Trophoblast cell (in vitro differentiated cells and primary cell): Measurements from ENCODE around the gene DLD.

Source experiments
- DNase-seq, 2 donors: peaks; one replicate each; pipeline ENCODE4 v3.0.0-alpha.2; 2016
- H2AFZ ChIP-seq: 2 replicates; pipeline ENCODE4 v1.6.1; 2013; ENCODE audit warnings: low read length, moderate library complexity, mild to moderate bottlenecking; ENCODE audit not compliant: insufficient read depth, poor library complexity
- H2AK5ac ChIP-seq: 2 replicates; pipeline ENCODE4 v1.6.1; 2013; ENCODE audit warnings: mild to moderate bottlenecking, low read length
- H2BK120ac ChIP-seq: 2 replicates; pipeline ENCODE4 v1.6.1; 2013; ENCODE audit warnings: low read length, mild to moderate bottlenecking, moderate library complexity; ENCODE audit not compliant: insufficient read depth, poor library complexity
- H2BK12ac ChIP-seq: 2 replicates; pipeline ENCODE4 v1.6.1; 2013; ENCODE audit warnings: mild to moderate bottlenecking, low read length, moderate library complexity
- H2BK5ac ChIP-seq: 2 replicates; pipeline ENCODE4 v1.6.1; 2013; ENCODE audit warnings: low read length, low read depth, moderate library complexity, mild to moderate bottlenecking; ENCODE audit not compliant: poor library complexity
- H3K14ac ChIP-seq: 2 replicates; pipeline ENCODE4 v1.6.1; 2013; ENCODE audit warnings: mild to moderate bottlenecking, low read length
- H3K18ac ChIP-seq: 2 replicates; pipeline ENCODE4 v1.6.1; 2013; ENCODE audit warnings: mild to moderate bottlenecking, low read length
- H3K23ac ChIP-seq: 2 replicates; pipeline ENCODE4 v1.6.1; 2013; ENCODE audit warnings: low read length
- H3K27ac ChIP-seq: 2 replicates; pipeline ENCODE4 v1.5.1; 2013; ENCODE audit warnings: low read depth, mild to moderate bottlenecking, inconsistent platforms, low read length, moderate library complexity
- H3K27me3 ChIP-seq: 2 replicates; pipeline ENCODE4 v1.6.1; 2013; ENCODE audit warnings: inconsistent platforms, mild to moderate bottlenecking, low read length, moderate library complexity; ENCODE audit not compliant: insufficient read depth
- H3K36me3 ChIP-seq, 2 experiments: 1 replicate in 1 of 2; 2 replicates in 1 of 2; pipeline ENCODE4 v1.6.1; 2013; ENCODE audit warnings: low read length in 2 of 2, mild to moderate bottlenecking in 2 of 2, moderate library complexity in 1 of 2; ENCODE audit not compliant: insufficient read depth in 2 of 2, control insufficient read depth in 1 of 2
- H3K4ac ChIP-seq: 2 replicates; pipeline ENCODE4 v1.6.1; 2013; ENCODE audit warnings: low read depth, mild to moderate bottlenecking, low read length, moderate library complexity
- H3K4me1 ChIP-seq, 2 experiments: 1 replicate in 1 of 2; 2 replicates in 1 of 2; pipeline ENCODE4 v1.6.1; 2013; ENCODE audit warnings: low read length in 2 of 2, mild to moderate bottlenecking in 2 of 2, moderate library complexity in 1 of 2; ENCODE audit not compliant: insufficient read depth in 2 of 2, control insufficient read depth in 1 of 2
- H3K4me2 ChIP-seq: 2 replicates; pipeline ENCODE4 v1.6.1; 2013; ENCODE audit warnings: inconsistent platforms, mild to moderate bottlenecking, low read length, moderate library complexity
- H3K4me3 ChIP-seq: 2 replicates; pipeline ENCODE4 v1.5.1; 2013; ENCODE audit warnings: mild to moderate bottlenecking, low read depth, low read length, inconsistent platforms
- H3K79me1 ChIP-seq: one replicate; pipeline ENCODE4 v1.6.1; 2013; ENCODE audit warnings: low read length
- H3K79me2 ChIP-seq: 2 replicates; pipeline ENCODE4 v1.6.1; 2013; ENCODE audit warnings: low read length, mild to moderate bottlenecking; ENCODE audit not compliant: control insufficient read depth, insufficient read depth, poor library complexity
- H3K9ac ChIP-seq: 2 replicates; pipeline ENCODE4 v1.6.1; 2013; ENCODE audit warnings: mild to moderate bottlenecking, low read length
- H3K9me3 ChIP-seq: 2 replicates; pipeline ENCODE4 v1.6.1; 2013; ENCODE audit warnings: low read depth, mild to moderate bottlenecking, control low read depth, inconsistent platforms, low read length; ENCODE audit not compliant: insufficient read depth
- H4K12ac ChIP-seq: 2 replicates; pipeline ENCODE4 v1.6.1; 2013; ENCODE audit warnings: low read depth, mild to moderate bottlenecking, low read length, moderate library complexity
- H4K8ac ChIP-seq: 2 replicates; pipeline ENCODE4 v1.6.1; 2013; ENCODE audit warnings: low read depth, mild to moderate bottlenecking, low read length, moderate library complexity
- H4K91ac ChIP-seq: one replicate; pipeline ENCODE4 v1.6.1; 2013; ENCODE audit warnings: low read depth, mild to moderate bottlenecking, low read length, moderate library complexity
- WGBS: extraction: QIAGEN DNeasy Blood & Tissue Kit; methylation state at CpG from one replicate; pipeline ENCODE4 v1.1.7; 2013; ENCODE audit warnings: missing lambda C conversion rate; ENCODE audit not compliant: insufficient read length, insufficient coverage; ENCODE audit errors: extremely low coverage; 5-methylcytosine and 5-hydroxymethylcytosine counted together

The DLD gene

DNA sequence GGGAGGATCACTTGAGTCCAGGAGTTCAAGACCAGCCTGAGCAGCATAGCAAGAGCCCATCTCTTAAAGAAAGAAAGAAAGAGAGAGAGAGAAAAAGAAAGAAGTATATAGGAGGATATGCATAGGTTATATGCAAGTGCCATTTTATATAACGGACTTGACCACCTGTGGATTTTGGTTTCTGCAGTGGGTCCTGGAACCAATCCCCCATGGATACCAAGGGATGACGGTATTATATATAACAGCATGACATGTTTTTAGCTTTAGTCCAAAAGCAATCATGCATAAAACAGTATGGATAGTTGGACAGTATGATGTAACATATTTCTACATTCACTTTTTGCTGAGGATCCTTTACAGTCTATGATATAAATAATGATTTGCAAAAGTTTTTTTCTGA, 45.3 kb downstream of the DLD start:
- Histone ChIP-seq H3K4me3 (no peak overlapping the region), H3K9ac (no peak overlapping the region), H2BK120ac (no peak overlapping the region), H4K12ac (no peak overlapping the region), H3K79me1 (peaks cover 9% of the 10 kb centered on the region), H4K91ac (no peak overlapping the region), H3K36me3 (peaks cover 24 to 53% of the 10 kb centered on the region in 2 experiments), H3K18ac (no peak overlapping the region), H3K4me2 (no peak overlapping the region), H3K27me3 (no peaks in the 10 kb centered on the region), H3K14ac (no peak overlapping the region), H3K4me1 (peaks cover 7 to 15% of the 10 kb centered on the region in 2 experiments), H3K9me3 (no peaks in the 10 kb centered on the region), H2AFZ (no peak overlapping the region), H2AK5ac (no peak overlapping the region), H3K27ac (no peak overlapping the region), H3K79me2 (peaks cover 2% of the 10 kb centered on the region), H2BK5ac (no peak overlapping the region), H2BK12ac (no peak overlapping the region), H3K4ac (no peak overlapping the region), H4K8ac (no peak overlapping the region), H3K23ac (no peak overlapping the region)
- no CpG with 5 or more reads among the region's 2 CpGs for WGBS
- DNase-seq, result no peak

DNA sequence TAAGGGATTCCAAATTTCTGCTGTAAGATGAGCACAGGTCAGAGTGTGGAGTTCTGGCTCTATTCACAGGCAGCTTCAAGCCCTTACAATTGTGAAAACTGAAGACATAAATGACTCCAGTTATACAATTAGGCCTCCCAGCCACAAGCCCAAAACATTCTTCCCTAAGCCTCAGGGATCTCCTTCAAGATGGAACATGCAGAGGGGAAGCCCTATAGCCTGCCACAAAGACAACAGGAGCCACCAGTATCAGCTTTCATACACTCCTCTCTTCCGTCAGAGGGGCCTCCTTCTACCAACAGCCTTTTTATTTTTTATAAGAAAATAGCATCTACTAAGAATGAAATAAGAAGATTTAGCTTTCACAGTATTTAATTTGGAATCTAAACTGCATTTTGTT, 46.5 kb downstream of the DLD start:
- H3K4me3 ChIP-seq, result no peak overlapping the region
- H2BK120ac ChIP-seq, result no peak overlapping the region
- no peak overlapping the region for H3K18ac ChIP-seq
- H3K4ac ChIP-seq, result no peak overlapping the region
- H4K8ac ChIP-seq, result no peak overlapping the region
- H4K91ac ChIP-seq, result no peak overlapping the region
- no peak overlapping the region for H3K4me2 ChIP-seq
- peaks cover 7% of the 10 kb centered on the region for H3K79me1 ChIP-seq
- no peaks in the 10 kb centered on the region for H3K27me3 ChIP-seq
- no peak overlapping the region for H2BK5ac ChIP-seq
- H3K23ac ChIP-seq, result no peak overlapping the region
- H4K12ac ChIP-seq, result no peak overlapping the region
- H3K9me3 ChIP-seq, result no peaks in the 10 kb centered on the region
- H3K14ac ChIP-seq, result no peak overlapping the region
- H3K36me3 ChIP-seq, result peaks cover 26 to 58% of the 10 kb centered on the region in 2 experiments
- H2BK12ac ChIP-seq, result no peak overlapping the region
- no peak overlapping the region for H3K27ac ChIP-seq
- H3K9ac ChIP-seq, result no peak overlapping the region
- no peak for DNase-seq
- H3K79me2 ChIP-seq, result peaks cover 2% of the 10 kb centered on the region
- peaks cover 2 to 10% of the 10 kb centered on the region in 2 experiments for H3K4me1 ChIP-seq
- H2AK5ac ChIP-seq, result no peak overlapping the region
- WGBS, result no CpG with 5 or more reads among the region's 1 CpG
- no peak overlapping the region for H2AFZ ChIP-seq

DNA sequence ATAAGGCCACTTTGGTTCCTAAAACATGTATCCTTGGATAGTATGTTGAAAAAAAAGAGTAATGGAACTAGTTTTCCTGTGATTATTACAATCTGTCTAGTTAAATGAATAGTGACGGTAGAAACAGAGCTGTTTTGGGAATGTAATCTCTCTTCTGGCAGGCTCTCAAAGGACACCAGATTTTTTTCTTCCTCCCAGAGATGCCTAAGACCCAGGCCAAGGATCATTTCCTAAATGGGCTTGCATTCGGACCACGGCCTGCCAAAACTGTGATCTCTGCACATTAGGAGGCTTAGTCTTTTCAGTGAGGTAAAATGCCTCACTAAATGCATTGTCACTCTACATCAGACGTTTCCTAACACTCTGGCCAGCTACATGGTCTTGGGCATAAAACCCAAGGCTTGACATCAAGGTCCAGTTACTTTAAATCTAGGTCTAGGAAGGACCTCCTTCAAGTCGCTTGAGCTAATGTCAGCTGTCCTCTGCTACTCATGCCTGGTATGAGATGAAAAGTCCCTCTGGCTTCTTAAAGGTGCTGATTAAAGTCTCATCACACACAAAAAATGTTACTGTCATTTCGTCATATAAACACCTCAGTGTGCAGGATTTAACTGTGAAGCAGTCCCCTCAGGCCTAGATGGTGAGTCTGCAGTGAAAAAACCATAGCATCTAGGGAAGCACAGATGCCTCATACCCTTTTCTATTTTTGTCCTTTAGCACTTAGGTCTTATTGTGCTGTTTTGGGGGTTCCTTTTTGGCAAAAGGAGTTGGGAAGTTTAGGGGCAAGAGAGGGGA, 47.7 kb downstream of the DLD start:
- H2BK120ac ChIP-seq, result no peak overlapping the region
- H3K36me3 ChIP-seq, result peaks cover 28 to 57% of the 10 kb centered on the region in 2 experiments
- no peak overlapping the region for H2AK5ac ChIP-seq
- H3K9ac ChIP-seq, result peak overlapping the region; percentile 31
- peak; percentile 59 to 70 for DNase-seq
- no peak overlapping the region for H3K14ac ChIP-seq
- no peak overlapping the region for H3K27ac ChIP-seq
- H4K8ac ChIP-seq, result no peak overlapping the region
- H2BK12ac ChIP-seq, result no peak overlapping the region
- H3K18ac ChIP-seq, result no peak overlapping the region
- H3K27me3 ChIP-seq, result no peaks in the 10 kb centered on the region
- H3K79me2 ChIP-seq, result peaks cover 2% of the 10 kb centered on the region
- H2AFZ ChIP-seq, result no peak overlapping the region
- no peak overlapping the region for H3K4ac ChIP-seq
- H3K79me1 ChIP-seq, result peaks cover 3% of the 10 kb centered on the region
- H3K4me1 ChIP-seq, result peaks cover 2 to 7% of the 10 kb centered on the region in 2 experiments
- H3K4me3 ChIP-seq, result no peak overlapping the region
- H4K12ac ChIP-seq, result no peak overlapping the region
- H2BK5ac ChIP-seq, result no peak overlapping the region
- no peak overlapping the region for H4K91ac ChIP-seq
- no peaks in the 10 kb centered on the region for H3K9me3 ChIP-seq
- no peak overlapping the region for H3K4me2 ChIP-seq
- no peak overlapping the region for H3K23ac ChIP-seq
- WGBS, result no CpG with 5 or more reads among the region's 6 CpGs

DNA sequence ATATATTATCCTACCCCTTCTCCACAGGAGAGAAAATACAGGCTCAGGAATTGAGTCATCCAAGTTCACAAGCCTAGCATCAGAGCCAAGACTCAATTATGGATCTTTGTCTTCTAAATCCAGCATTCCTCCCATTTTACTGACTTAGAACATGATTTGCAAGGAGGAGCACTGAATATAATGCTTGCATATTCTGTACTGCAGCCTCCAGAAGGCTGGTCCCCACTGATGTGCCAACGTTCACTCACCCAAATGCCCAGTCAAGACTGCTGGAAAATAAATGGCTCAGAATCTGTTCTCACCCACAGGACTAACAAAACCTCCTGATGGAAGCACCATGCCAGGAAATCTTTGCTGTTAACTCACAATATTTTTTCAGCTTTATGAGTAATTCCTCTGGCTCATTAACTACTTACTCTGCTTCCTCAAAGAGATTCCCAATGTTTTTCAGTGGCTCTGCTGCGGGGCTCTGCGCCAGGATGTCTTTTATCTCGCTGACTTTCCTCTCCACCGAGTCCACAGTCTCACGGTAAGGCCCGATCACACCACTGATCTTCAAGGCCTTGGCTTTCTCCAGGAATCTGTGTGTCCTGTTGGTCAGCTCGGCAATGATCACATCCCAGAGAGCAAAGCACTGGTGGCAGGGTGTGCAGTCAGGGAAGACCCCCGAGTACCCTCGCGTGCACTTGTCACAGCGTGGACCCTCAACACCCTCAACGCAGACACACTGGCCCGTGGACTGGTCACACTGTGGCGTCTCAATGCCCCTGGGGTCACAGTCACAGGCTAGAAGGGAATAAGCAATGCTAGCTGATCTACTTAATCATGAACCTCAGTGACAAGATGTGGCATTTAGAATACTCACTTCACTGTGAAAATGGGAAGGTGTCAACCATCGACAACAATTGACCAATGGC, 48.8 kb downstream of the DLD start:
- peak in 1 of 2 donors; percentile 53 for DNase-seq
- Histone ChIP-seq H3K4me1 (peaks cover 5 to 7% of the 10 kb centered on the region in 2 experiments), H3K27me3 (no peaks in the 10 kb centered on the region), H3K27ac (no peak overlapping the region), H4K8ac (no peak overlapping the region), H3K4me3 (no peak overlapping the region), H2BK5ac (no peak overlapping the region), H3K14ac (no peak overlapping the region), H3K23ac (no peak overlapping the region), H3K4ac (no peak overlapping the region), H2BK120ac (no peak overlapping the region), H2AK5ac (no peak overlapping the region), H3K9ac (no peak overlapping the region), H3K36me3 (peaks cover 26 to 64% of the 10 kb centered on the region in 2 experiments), H3K18ac (peak overlapping the region; percentile 1), H3K79me2 (peaks cover 2% of the 10 kb centered on the region), H4K91ac (no peak overlapping the region), H4K12ac (no peak overlapping the region), H2BK12ac (no peak overlapping the region), H3K79me1 (peaks cover 2% of the 10 kb centered on the region), H2AFZ (no peak overlapping the region), H3K4me2 (no peak overlapping the region), H3K9me3 (no peaks in the 10 kb centered on the region)
- no CpG with 5 or more reads among the region's 16 CpGs for WGBS
